ENCODE data around the gene MMP2. TPM values are rescaled to one million over a fixed set of nuclear protein-coding genes. Genes with fewer than 3 reads are reported as not detected.

Gene MMP2
- total and polyA plus RNA-seq, 2 of the 8 experiments (the other 6 are each of a cell fraction or from before 2014, with no cell fraction given), result 33.6 to 58.2 TPM

DNA sequence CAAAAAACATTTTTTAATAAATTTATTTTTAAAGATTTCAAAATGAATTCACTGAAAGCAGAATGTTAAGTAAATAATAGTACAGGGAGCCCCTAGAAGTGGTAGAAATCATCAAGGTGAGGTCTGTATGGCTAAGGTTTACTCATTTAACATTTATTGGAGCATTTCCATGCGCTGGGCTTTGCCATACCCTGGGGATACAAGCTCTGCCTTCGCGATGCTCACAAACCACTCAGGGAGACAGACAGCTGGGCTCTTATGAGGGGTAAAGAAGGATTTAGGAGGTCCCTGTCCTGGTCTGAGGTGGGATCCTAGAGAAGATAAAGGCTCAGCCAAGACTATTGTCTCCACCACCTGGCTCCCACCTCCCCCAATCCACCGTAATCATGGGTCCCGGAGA, 18.6 kb downstream of the MMP2 start:
- Histone ChIP-seq H2BK5ac (ENCODE audit: low read depth, low read length) (no peak overlapping the region), H3K23ac (ENCODE audit: insufficient read length) (no peak overlapping the region), H3K23me2 (ENCODE audit: low read depth, low read length) (no peaks in the 10 kb centered on the region; the same call in 1 of the 2 replicates), H3K14ac (ENCODE audit: insufficient read length) (no peak overlapping the region), H2BK20ac (ENCODE audit: low read length) (no peak overlapping the region), H2BK12ac (ENCODE audit: low read depth, low read length) (no peak overlapping the region), H3K4me1 (replicated peaks in 1 of 4; ENCODE audit: control insufficient read depth in 3 of 4, insufficient read depth in 4 of 4, low read length in 3 of 4) (peaks cover 0 to 5% (median 2%) of the 10 kb centered on the region in 4 experiments; a peak in 1 of 7 replicates), H2AK5ac (ENCODE audit: low read depth, low read length) (no peak overlapping the region), H4K8ac (ENCODE audit: extremely low read depth, insufficient read depth, low read length) (no peak overlapping the region), H2BK15ac (ENCODE audit: low read length) (no peak overlapping the region), H3K9ac (replicated peaks in 1 of 4; ENCODE audit: extremely low read depth in 1 of 4, low read depth in 3 of 4, low read length in 3 of 4) (no peak overlapping the region), H4K5ac (ENCODE audit: insufficient read length, low read depth, low read length) (no peak overlapping the region), H2BK120ac (replicated peaks; ENCODE audit: low read depth, low read length) (no peak overlapping the region), H4K20me1 (replicated peaks in 1 of 2; ENCODE audit: control insufficient read depth in 1 of 2, insufficient read depth in 2 of 2, low read length in 2 of 2) (peaks cover 0 to 1% of the 10 kb centered on the region in 2 experiments), H3K56ac (replicated peaks; ENCODE audit: insufficient read length, low read depth, low read length) (no peak overlapping the region), H3K27me3 (replicated peaks in 1 of 4; ENCODE audit: control insufficient read depth in 3 of 4, extremely low read depth in 1 of 4, insufficient read depth in 3 of 4, low read length in 3 of 4) (no peaks in the 10 kb centered on the region), H3K18ac (ENCODE audit: extremely low read depth, low read length) (no peak overlapping the region), H3K4me3 (ENCODE audit: extremely low read depth in 1 of 4, insufficient read depth in 2 of 4, low read depth in 3 of 4, low read length in 4 of 4) (no peak overlapping the region), H3K79me2 (ENCODE audit: control insufficient read depth in 1 of 2, insufficient read depth in 2 of 2, low read length in 2 of 2) (no peaks in the 10 kb centered on the region), H3K27ac (ENCODE audit: low read depth, low read length) (no peak overlapping the region), H3K36me3 (ENCODE audit: control insufficient read depth in 2 of 4, insufficient read depth in 4 of 4, low read length in 3 of 4) (no peaks in the 10 kb centered on the region), H3K4ac (replicated peaks; ENCODE audit: insufficient read length, low read depth, low read length) (no peak overlapping the region), H4K91ac (replicated peaks; ENCODE audit: insufficient read length, low read length) (no peak overlapping the region), H3K9me3 (ENCODE audit: insufficient read depth in 2 of 2, low read depth in 1 of 2, low read length in 1 of 2) (no peaks in the 10 kb centered on the region), H3K4me2 (ENCODE audit: insufficient read depth in 1 of 2, low read depth in 2 of 2, low read length in 2 of 2) (no peak overlapping the region), H2AFZ (ENCODE audit: low read length) (no peak overlapping the region), H3K79me1 (ENCODE audit: low read depth, low read length) (no peaks in the 10 kb centered on the region)
- FAIRE-seq, result no peak
- no peak for TF ChIP-seq RNF2 (IDR thresholded peaks at IDR 0.05; ENCODE audit: borderline replicate concordance, low read depth, low read length, missing control alignments, poor library complexity, severe bottlenecking)
- no peak for TF ChIP-seq PHF8 (conservative IDR thresholded peaks at IDR 0.05; ENCODE audit: low read depth, low read length)
- TF ChIP-seq CBX8 (IDR thresholded peaks at IDR 0.05; ENCODE audit: borderline replicate concordance, low read depth, low read length), result no peak
- TF ChIP-seq RBBP5 (IDR thresholded peaks at IDR 0.05; ENCODE audit: borderline replicate concordance, low read depth, low read length), result no peak
- TF ChIP-seq, protein P1, sequence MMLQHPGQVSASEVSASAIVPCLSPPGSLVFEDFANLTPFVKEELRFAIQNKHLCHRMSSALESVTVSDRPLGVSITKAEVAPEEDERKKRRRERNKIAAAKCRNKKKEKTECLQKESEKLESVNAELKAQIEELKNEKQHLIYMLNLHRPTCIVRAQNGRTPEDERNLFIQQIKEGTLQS (IDR thresholded peaks at IDR 0.05; ENCODE audit: insufficient read depth, low read depth, low read length), result no peak
- no peak for TF ChIP-seq TAF1 (IDR thresholded peaks at IDR 0.05; ENCODE audit: low read depth, low read length)
- no peak for TF ChIP-seq ASH2L (IDR thresholded peaks at IDR 0.05; ENCODE audit: low read length)
- no peak for TF ChIP-seq RFX5 (IDR thresholded peaks at IDR 0.05; ENCODE audit: borderline replicate concordance, low read depth, low read length)
- TF ChIP-seq SP1 (IDR thresholded peaks at IDR 0.05; ENCODE audit: low read depth, low read length), result no peak
- ChIA-PET POLR2A (ENCODE audit: partially characterized antibody) (interaction anchor here (0.6 kb wide), 1 partner anchor 693 kb away, joined by 3 read pairs; the partner anchor contains the start of gene GNAO1), CTCF (ENCODE audit: partially characterized antibody) (interaction anchor here (0.7 to 0.9 kb wide), 2 partner anchors 16 to 179 kb away, joined by 3 read pairs; no protein-coding TSS in a partner anchor)
- 90% methylated on average over 5 of the region's 5 CpGs; no CpG with 5 or more reads in 1 of the 2 experiments for WGBS, 2 experiments (ENCODE audit: extremely low coverage in 1 of 2, insufficient coverage in 1 of 2, insufficient read length in 1 of 2, insufficient replicate concordance in 2 of 2, low coverage in 1 of 2, low lambda C conversion rate in 2 of 2, missing lambda C conversion rate in 1 of 2)
- DNase-seq (ENCODE audit: low read depth in 1 of 2, low spot score in 2 of 2), result no peak
